IMR-90 (cell line): ENCODE data around the gene SOX2.

Experiments
- BHLHE40 ChIP-seq: fragments of 150-350 bp; IDR thresholded peaks from 2 replicates; pipeline ENCODE4 v1.6.1; 2016; ENCODE audit warnings: mild to moderate bottlenecking, low read depth, low read length
- MAFK ChIP-seq: IDR thresholded peaks from 2 replicates; pipeline ENCODE4 v1.6.1; 2012; ENCODE audit warnings: low read depth, low read length, improper control_type of control experiment
- MAZ ChIP-seq: IDR thresholded peaks from 2 replicates; pipeline ENCODE4 v1.6.1; 2012; ENCODE audit warnings: low read depth, mild to moderate bottlenecking, low read length, improper control_type of control experiment, moderate library complexity, borderline replicate concordance
- POLR2A ChIP-seq: IDR thresholded peaks from 2 replicates; pipeline ENCODE4 v1.6.1; 2012; ENCODE audit warnings: mild to moderate bottlenecking, low read depth, low read length
- RAD21 ChIP-seq: IDR thresholded peaks from 2 replicates; pipeline ENCODE4 v1.6.1; 2012; ENCODE audit warnings: low read length, improper control_type of control experiment
- RCOR1 ChIP-seq: IDR thresholded peaks from 2 replicates; pipeline ENCODE4 v1.6.1; 2012; ENCODE audit warnings: mild to moderate bottlenecking, low read length, improper control_type of control experiment; ENCODE audit not compliant: insufficient replicate concordance
- SMC3 ChIP-seq: fragments of 150-350 bp; IDR thresholded peaks from 2 replicates; pipeline ENCODE4 v1.6.1; 2016; ENCODE audit warnings: low read depth, mild to moderate bottlenecking, antibody characterized with exemption, low read length, moderate library complexity
- TF ChIP-seq, protein P1 (sequence below): conservative IDR thresholded peaks from 2 replicates; pipeline ENCODE4 v1.5.1; 2012; ENCODE audit warnings: mild to moderate bottlenecking, low read depth, low read length, improper control_type of control experiment
- TF ChIP-seq, protein P2 (sequence below): fragments of 150-350 bp; IDR thresholded peaks from 2 replicates; pipeline ENCODE4 v1.6.1; 2016; ENCODE audit warnings: low read depth, mild to moderate bottlenecking, low read length, moderate library complexity, borderline replicate concordance

DNA sequence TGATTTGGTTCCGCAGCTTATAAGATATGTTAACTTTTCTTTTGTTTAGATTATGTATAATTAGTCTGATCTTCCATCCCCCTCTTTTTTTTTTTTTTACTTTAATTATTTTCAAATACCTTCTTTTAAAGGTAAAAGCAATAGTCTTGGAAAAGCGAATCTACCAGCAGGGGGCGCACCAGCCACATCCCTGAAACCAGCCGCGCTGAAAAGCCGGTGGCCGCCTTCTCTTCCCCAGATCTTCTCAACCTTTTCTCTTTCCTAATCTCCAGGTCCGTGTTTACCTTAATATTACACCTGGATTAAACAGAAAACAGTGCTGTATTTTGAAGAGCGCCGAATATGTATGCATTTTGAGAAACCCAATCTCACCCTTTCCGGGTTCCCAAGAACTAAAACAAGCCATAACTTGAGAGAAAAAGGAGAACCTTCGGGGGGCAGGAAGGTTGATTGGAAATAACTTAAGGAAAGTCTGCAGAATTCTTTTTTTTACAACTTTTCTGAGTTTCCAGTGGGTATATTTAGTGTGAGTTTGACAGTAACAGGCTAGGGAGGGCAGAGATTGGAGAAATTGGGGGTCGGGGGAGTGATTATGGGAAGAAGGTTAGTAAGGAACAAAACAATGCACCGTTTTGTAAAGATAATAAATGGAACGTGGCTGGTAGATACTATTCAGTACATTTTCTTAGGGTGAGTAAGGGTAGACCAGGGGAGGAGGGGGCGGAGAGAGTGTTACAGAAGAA, 2.0 kb upstream of the SOX2 start:
- TF ChIP-seq POLR2A (no peak), RCOR1 (no peak), RAD21 (peak; percentile 61), MAFK (no peak), BHLHE40 (no peak), MAZ (no peak), SMC3 (peak; percentile 69)
- TF ChIP-seq, protein P1, sequence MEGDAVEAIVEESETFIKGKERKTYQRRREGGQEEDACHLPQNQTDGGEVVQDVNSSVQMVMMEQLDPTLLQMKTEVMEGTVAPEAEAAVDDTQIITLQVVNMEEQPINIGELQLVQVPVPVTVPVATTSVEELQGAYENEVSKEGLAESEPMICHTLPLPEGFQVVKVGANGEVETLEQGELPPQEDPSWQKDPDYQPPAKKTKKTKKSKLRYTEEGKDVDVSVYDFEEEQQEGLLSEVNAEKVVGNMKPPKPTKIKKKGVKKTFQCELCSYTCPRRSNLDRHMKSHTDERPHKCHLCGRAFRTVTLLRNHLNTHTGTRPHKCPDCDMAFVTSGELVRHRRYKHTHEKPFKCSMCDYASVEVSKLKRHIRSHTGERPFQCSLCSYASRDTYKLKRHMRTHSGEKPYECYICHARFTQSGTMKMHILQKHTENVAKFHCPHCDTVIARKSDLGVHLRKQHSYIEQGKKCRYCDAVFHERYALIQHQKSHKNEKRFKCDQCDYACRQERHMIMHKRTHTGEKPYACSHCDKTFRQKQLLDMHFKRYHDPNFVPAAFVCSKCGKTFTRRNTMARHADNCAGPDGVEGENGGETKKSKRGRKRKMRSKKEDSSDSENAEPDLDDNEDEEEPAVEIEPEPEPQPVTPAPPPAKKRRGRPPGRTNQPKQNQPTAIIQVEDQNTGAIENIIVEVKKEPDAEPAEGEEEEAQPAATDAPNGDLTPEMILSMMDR: peak; percentile 73
- TF ChIP-seq, protein P2, sequence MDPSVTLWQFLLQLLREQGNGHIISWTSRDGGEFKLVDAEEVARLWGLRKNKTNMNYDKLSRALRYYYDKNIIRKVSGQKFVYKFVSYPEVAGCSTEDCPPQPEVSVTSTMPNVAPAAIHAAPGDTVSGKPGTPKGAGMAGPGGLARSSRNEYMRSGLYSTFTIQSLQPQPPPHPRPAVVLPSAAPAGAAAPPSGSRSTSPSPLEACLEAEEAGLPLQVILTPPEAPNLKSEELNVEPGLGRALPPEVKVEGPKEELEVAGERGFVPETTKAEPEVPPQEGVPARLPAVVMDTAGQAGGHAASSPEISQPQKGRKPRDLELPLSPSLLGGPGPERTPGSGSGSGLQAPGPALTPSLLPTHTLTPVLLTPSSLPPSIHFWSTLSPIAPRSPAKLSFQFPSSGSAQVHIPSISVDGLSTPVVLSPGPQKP: no peak
